Measurements from ENCODE around the gene KRTAP5-2.
A peak's percentile ranks its signal among the peaks of the same experiment; 100 is the strongest.

KRTAP5-2 gene

DNA sequence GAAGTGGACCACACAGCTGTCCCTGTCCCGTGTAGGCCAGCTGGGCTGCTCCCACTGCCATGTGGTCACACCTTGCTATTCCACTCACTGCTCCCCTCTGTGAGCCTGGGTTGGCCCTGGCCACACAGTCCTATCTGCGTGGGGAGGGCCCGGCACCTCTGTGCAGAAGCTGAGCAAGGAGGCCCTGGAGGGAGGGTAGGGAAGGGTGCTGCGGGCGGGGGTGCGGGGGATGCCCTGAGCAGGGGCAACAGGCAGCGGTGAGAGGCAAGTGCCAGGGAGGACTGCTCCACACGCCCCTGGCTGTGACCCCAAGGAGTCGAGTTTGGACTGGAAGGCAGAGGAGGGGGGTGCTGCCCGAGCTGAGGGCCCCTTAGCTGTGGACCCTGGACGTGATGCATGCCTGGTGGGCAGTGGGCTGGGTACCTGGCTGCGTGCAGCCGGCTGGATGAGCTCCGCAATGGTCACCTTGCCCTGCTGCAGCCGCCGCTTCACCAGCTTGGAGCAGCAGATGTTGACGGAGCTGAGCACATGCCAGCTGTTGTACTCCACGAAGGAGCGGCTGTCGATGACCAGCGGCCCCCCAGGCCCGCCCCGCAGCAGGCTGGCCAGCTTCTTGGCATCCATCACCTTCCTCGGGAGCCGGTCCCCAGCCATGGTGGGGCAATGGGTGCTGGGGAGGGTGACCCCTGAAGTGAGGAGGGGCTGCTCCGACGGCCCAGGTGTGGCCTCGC lies 32.8 kb downstream of the KRTAP5-2 start:
- H3K79me1 ChIP-seq (replicated peaks; ENCODE audit: low read length, poor library complexity, severe bottlenecking), result peaks cover 17% of the 10 kb centered on the region
- no peak overlapping the region for H4K91ac ChIP-seq (ENCODE audit: low read length)
- H3K14ac ChIP-seq (ENCODE audit: low read length in 2 of 2), result no peak overlapping the region
- no peak overlapping the region for H2BK5ac ChIP-seq (ENCODE audit: low read depth, low read length, poor library complexity, severe bottlenecking)
- no peaks in the 10 kb centered on the region for H3K9me3 ChIP-seq (ENCODE audit: control insufficient read depth, low read length)
- H3K4ac ChIP-seq (ENCODE audit: low read depth in 1 of 2, low read length in 2 of 2), result no peak overlapping the region
- H3K27ac ChIP-seq (ENCODE audit: low read length, poor library complexity, severe bottlenecking), result no peak overlapping the region
- no peak overlapping the region for H3K18ac ChIP-seq (ENCODE audit: low read depth in 1 of 2, low read length in 2 of 2)
- H2AK5ac ChIP-seq (ENCODE audit: low read length, severe bottlenecking), result no peak overlapping the region
- H3K4me2 ChIP-seq (ENCODE audit: low read length, poor library complexity, severe bottlenecking), result no peak overlapping the region
- H3K27me3 ChIP-seq (ENCODE audit: control insufficient read depth in 1 of 2, insufficient read depth in 1 of 2, low read length in 2 of 2), result peaks cover 0 to 45% of the 10 kb centered on the region in 2 experiments
- no peak overlapping the region for H4K8ac ChIP-seq (ENCODE audit: low read length)
- no peak overlapping the region for H3K9ac ChIP-seq (ENCODE audit: low read length)
- no peak overlapping the region for H2AFZ ChIP-seq (ENCODE audit: low read depth, low read length)
- peak overlapping the region in 1 of 2 experiments; percentile 38 for H2BK12ac ChIP-seq (ENCODE audit: low read length in 2 of 2)
- no peak overlapping the region for H3K23ac ChIP-seq (ENCODE audit: low read length in 2 of 2)
- peaks cover 36% of the 10 kb centered on the region for H3K4me1 ChIP-seq (ENCODE audit: control insufficient read depth, insufficient read depth, low read depth, low read length)
- H3K36me3 ChIP-seq (ENCODE audit: control insufficient read depth in 1 of 2, insufficient read depth in 2 of 2, low read depth in 1 of 2, low read length in 2 of 2), result peaks cover 0 to 72% of the 10 kb centered on the region in 2 experiments
- no peak for DNase-seq
- no peak overlapping the region for H2BK15ac ChIP-seq (ENCODE audit: low read depth, poor library complexity, severe bottlenecking)
- no peak overlapping the region for H3K4me3 ChIP-seq (ENCODE audit: insufficient read depth in 1 of 2, low read depth in 1 of 2, low read length in 2 of 2)
- no peak overlapping the region for H2BK120ac ChIP-seq (ENCODE audit: low read depth, low read length)
- 91% methylated on average over 23 of the region's 28 CpGs for WGBS

DNA sequence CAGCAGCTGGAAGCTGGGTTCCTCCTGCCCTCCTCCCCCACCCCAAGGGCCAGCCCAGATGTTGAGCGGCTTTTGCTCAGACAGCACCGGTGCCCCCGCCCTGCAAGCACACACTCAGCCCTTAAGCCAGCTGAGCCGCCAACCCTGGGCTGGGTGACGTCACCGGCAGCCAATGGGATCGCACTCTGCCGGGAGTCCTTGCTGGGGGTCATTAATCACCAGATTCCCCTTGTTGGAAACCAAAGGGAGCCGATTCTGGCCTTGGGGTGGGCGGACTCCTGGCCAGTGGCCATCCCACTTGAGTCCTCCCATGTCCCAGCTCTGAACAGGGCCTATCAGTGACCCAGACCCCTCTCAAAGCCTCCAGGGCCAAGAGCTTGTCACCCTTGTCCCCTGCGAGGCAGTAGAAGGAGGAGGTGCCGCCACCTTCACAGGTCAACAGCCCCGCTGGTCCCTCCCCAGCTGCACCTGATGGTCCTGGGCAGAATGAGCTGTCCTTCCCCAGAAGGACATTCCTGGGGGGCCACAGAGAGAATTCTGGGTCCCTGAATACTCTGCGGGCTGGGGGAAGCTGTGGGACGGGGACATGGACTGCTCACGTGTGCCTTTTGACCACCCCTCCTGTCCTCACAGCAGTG lies 33.4 kb downstream of the KRTAP5-2 start:
- Histone ChIP-seq H3K14ac (ENCODE audit: low read length in 2 of 2) (no peak overlapping the region), H4K8ac (ENCODE audit: low read length) (no peak overlapping the region), H3K79me1 (replicated peaks; ENCODE audit: low read length, poor library complexity, severe bottlenecking) (peaks cover 17% of the 10 kb centered on the region), H2BK12ac (ENCODE audit: low read length in 2 of 2) (peak overlapping the region in 1 of 2 experiments; percentile 38), H3K4me3 (ENCODE audit: insufficient read depth in 1 of 2, low read depth in 1 of 2, low read length in 2 of 2) (no peak overlapping the region), H2AK5ac (ENCODE audit: low read length, severe bottlenecking) (no peak overlapping the region), H3K4me2 (ENCODE audit: low read length, poor library complexity, severe bottlenecking) (no peak overlapping the region), H3K36me3 (ENCODE audit: control insufficient read depth in 1 of 2, insufficient read depth in 2 of 2, low read depth in 1 of 2, low read length in 2 of 2) (peaks cover 0 to 79% of the 10 kb centered on the region in 2 experiments), H2AFZ (ENCODE audit: low read depth, low read length) (no peak overlapping the region), H3K27me3 (ENCODE audit: control insufficient read depth in 1 of 2, insufficient read depth in 1 of 2, low read length in 2 of 2) (peaks cover 0 to 46% of the 10 kb centered on the region in 2 experiments), H3K18ac (ENCODE audit: low read depth in 1 of 2, low read length in 2 of 2) (no peak overlapping the region), H4K91ac (ENCODE audit: low read length) (no peak overlapping the region), H3K9ac (ENCODE audit: low read length) (no peak overlapping the region), H3K4ac (ENCODE audit: low read depth in 1 of 2, low read length in 2 of 2) (no peak overlapping the region), H3K9me3 (ENCODE audit: control insufficient read depth, low read length) (no peaks in the 10 kb centered on the region), H3K27ac (ENCODE audit: low read length, poor library complexity, severe bottlenecking) (no peak overlapping the region), H2BK120ac (ENCODE audit: low read depth, low read length) (no peak overlapping the region), H3K23ac (ENCODE audit: low read length in 2 of 2) (no peak overlapping the region), H2BK5ac (ENCODE audit: low read depth, low read length, poor library complexity, severe bottlenecking) (no peak overlapping the region), H3K4me1 (ENCODE audit: control insufficient read depth, insufficient read depth, low read depth, low read length) (peaks cover 35% of the 10 kb centered on the region), H2BK15ac (ENCODE audit: low read depth, poor library complexity, severe bottlenecking) (no peak overlapping the region)
- 25% methylated on average over 16 of the region's 16 CpGs for WGBS
- DNase-seq, result peak; percentile 83

DNA sequence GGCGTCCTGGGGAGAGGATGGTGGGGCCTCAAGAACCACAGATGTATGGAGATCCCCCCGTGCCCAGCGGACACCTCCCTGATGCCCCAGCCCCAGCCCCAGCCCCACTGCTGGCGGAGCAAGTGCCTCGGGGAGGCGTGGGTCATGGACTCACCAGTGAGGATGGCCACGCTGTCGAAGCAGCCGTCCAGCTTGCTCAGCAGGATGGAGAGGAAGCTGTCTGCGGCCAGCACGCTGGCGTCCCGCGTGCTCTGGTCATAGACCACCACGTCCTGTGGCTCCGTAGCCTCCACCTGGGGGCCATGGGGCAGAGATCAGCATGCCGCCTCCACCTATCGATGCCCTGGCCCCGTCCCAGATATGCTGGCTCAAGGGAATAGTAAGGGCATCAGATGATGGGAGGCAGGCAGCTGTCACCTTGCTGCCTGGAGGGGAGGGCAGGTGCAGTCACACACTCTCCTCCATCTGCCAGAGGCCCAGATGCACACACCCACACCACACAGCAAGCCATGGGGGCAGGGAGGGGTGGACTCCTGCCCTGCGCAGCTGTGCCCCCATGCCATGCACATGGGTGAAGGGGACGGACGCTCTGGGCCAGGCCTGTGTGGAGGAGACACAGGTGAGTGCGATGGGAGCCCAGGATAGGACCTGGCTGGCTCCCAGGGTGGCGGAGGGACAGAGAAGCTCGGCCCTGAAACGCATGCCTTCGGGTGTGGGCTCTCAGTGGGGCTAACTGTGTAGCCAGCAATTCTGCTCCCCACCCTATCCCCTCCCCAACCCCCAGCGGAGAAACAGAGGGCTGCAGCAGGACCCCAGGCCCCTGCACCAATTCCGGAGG lies 34.2 kb downstream of the KRTAP5-2 start:
- Histone ChIP-seq H3K36me3 (ENCODE audit: control insufficient read depth in 1 of 2, insufficient read depth in 2 of 2, low read depth in 1 of 2, low read length in 2 of 2) (peaks cover 0 to 79% of the 10 kb centered on the region in 2 experiments), H3K18ac (ENCODE audit: low read depth in 1 of 2, low read length in 2 of 2) (peak overlapping the region in 1 of 2 experiments; percentile 42), H3K23ac (ENCODE audit: low read length in 2 of 2) (peak overlapping the region in 1 of 2 experiments; percentile 1), H3K9ac (ENCODE audit: low read length) (no peak overlapping the region), H3K14ac (ENCODE audit: low read length in 2 of 2) (no peak overlapping the region), H2BK15ac (ENCODE audit: low read depth, poor library complexity, severe bottlenecking) (no peak overlapping the region), H4K8ac (ENCODE audit: low read length) (no peak overlapping the region), H3K9me3 (ENCODE audit: control insufficient read depth, low read length) (no peaks in the 10 kb centered on the region), H3K79me1 (replicated peaks; ENCODE audit: low read length, poor library complexity, severe bottlenecking) (peaks cover 14% of the 10 kb centered on the region), H3K4me1 (ENCODE audit: control insufficient read depth, insufficient read depth, low read depth, low read length) (peaks cover 40% of the 10 kb centered on the region), H2BK5ac (ENCODE audit: low read depth, low read length, poor library complexity, severe bottlenecking) (no peak overlapping the region), H3K4ac (ENCODE audit: low read depth in 1 of 2, low read length in 2 of 2) (no peak overlapping the region), H2BK120ac (ENCODE audit: low read depth, low read length) (no peak overlapping the region), H2AFZ (ENCODE audit: low read depth, low read length) (no peak overlapping the region), H3K4me3 (ENCODE audit: insufficient read depth in 1 of 2, low read depth in 1 of 2, low read length in 2 of 2) (no peak overlapping the region), H3K4me2 (ENCODE audit: low read length, poor library complexity, severe bottlenecking) (no peak overlapping the region), H3K27me3 (ENCODE audit: control insufficient read depth in 1 of 2, insufficient read depth in 1 of 2, low read length in 2 of 2) (peaks cover 0 to 40% of the 10 kb centered on the region in 2 experiments), H3K27ac (ENCODE audit: low read length, poor library complexity, severe bottlenecking) (no peak overlapping the region), H2AK5ac (ENCODE audit: low read length, severe bottlenecking) (no peak overlapping the region), H2BK12ac (ENCODE audit: low read length in 2 of 2) (no peak overlapping the region), H4K91ac (ENCODE audit: low read length) (no peak overlapping the region)
- DNase-seq, result no peak
- WGBS, result 84% methylated on average over 29 of the region's 29 CpGs

Data from mesenchymal stem cell (in vitro differentiated cells and primary cell).